Measurements from ENCODE around the gene GIGYF1.
"Not testable (repeated sequence)": the region's sequence is repeated elsewhere in the genome, so short reads cannot be mapped to it uniquely, and the experiment has no call there.

The GIGYF1 gene

DNA sequence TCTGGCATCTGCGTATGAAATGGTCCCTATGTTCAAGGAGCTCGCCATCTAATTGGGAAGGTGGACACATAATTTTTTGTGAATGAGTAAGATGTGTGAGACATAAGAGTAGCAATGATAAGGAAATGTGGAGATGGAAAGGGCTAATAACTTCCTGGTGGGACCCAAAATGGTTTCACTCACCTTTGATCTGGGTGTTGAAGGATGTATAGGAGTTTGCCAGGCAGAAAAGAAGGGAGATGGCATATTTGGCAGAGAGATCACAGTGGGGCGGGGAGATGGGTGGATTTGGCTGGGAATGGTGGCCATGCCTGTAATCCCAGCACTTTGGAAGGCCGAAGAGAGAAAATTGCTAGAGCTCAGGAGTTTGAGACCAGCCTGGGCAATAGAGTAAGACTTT is 16.4 kb upstream of the GIGYF1 start:
- DNase-seq (ENCODE audit: low read depth) = no peak

DNA sequence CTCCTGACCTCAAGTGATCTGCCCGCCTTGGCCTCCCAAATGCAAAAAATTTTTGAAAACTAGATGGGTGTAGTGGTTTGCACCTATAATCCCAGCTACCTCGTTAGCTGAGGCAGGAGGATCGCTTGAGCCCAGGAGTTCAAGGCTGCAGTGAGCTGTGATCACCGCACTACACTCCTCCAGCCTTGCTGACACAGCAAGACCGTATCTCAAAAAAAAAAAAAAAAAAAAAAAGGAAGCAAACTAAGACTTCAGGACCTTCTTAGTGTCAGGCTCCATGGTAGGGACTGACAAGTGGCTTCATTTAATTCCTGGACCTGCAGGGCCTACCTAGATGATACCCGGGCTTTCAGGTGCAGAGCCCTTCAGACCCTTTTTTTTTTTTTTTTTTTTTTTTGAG is 14.3 kb upstream of the GIGYF1 start:
- no peak for DNase-seq (ENCODE audit: low read depth)

DNA sequence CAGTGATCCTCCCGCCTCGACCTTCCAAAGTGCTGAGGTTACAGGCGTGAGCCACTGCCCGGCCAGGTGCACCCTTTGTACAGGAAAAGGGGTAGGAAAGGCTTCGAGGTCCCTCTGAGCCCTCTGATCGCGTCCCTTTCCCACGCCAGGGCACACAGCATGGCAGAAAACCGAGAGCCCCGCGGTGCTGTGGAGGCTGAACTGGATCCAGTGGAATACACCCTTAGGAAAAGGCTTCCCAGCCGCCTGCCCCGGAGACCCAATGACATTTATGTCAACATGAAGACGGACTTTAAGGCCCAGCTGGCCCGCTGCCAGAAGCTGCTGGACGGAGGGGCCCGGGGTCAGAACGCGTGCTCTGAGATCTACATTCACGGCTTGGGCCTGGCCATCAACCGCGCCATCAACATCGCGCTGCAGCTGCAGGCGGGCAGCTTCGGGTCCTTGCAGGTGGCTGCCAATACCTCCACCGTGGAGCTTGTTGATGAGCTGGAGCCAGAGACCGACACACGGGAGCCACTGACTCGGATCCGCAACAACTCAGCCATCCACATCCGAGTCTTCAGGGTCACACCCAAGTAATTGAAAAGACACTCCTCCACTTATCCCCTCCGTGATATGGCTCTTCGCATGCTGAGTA is 12.7 kb upstream of the GIGYF1 start:
- DNase-seq (ENCODE audit: low read depth) = no peak

DNA sequence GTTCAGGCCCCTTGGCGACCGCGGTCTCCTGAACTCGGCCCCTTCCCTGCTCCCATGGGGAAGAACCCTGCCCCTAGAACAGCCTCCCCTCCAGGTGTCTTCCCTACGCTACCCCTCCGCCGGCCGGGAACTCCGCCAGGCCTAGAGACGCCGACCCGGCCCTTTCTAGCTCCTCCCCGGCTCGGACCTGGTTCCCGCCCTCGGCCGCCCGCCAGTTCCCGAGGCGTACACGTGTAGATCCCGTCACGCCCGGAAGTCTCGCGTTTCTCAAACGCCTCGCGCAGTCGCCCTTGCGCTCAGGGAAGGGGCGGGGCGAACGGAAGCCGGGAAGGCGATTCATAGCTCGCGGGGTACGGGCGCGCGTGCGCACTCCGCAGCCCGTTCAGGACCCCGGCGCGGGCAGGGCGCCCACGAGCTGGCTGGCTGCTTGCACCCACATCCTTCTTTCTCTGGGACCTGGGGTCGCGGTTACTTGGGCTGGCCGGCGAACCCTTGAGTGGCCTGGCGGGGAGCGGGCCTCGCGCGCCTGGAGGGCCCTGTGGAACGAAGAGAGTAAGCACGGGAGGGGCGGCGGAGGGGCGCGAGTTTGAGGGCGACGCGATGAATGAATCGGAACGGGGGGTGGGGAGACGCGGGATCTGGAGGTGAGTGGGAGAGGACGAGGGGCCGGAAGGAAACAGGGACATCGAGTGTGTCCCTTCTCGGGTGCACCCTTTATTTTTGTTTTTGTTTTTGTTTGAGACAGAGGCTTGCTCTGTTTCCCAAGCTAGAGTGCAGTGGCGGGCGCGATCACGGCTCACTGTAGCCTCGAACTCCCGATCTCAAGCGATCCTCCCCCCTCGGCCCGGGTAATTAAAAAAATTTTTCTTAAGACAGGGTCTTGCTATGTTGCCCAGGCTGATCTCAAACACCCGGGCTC is 12.0 kb upstream of the GIGYF1 start, which contains the start of gene POP7:
Gene POP7, plus strand, starts transcription at position 369 of the 919 bp plus-strand sequence. CDS start 710 bp downstream, outside the sequence.
- peak; percentile 98 for DNase-seq (ENCODE audit: low read depth)

DNA sequence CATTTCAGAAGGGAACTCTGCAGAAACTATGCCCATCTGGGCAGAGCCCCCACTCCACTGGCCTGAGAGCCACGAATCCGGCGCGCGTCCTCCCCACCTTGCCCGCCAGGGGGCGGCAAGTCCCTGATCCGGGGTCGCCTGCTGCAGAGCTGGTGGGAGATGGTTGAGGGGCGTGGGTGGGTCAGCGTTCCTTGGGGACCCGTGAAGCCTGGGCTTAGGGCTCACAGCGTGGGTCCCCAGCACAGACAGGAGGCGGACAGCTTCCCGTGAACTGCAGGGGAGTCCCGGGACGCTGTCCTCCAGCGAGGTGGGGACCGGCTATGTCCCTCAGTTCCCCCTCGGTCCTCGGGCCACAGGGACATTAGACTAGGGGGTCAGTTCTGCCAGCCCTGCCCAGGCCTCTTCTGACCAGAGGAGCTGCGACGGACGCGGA is 11.3 kb upstream of the GIGYF1 start:
- peak; percentile 54 for DNase-seq (ENCODE audit: low read depth)

DNA sequence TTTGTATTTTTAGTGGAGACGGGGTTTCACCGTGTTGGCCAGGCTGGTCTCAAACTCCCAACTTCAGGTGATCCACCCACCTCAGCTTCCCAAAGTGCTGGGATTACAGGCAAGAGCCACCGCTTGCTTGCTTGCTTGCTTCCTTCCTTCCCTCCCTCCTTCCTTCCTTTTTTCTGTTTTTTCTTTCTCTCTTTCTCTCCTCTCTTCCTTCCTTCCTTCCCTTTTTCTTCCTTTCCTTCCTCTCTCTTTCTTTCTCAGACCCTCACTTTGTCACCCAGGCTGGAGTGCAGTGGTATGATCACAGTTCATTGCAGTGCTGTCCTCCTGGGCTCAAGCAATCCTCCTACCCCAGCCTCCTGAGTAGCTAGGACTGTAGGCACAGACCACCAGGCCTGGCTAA is 7.0 kb upstream of the GIGYF1 start:
- not testable (repeated sequence) for DNase-seq (ENCODE audit: low read depth)

DNA sequence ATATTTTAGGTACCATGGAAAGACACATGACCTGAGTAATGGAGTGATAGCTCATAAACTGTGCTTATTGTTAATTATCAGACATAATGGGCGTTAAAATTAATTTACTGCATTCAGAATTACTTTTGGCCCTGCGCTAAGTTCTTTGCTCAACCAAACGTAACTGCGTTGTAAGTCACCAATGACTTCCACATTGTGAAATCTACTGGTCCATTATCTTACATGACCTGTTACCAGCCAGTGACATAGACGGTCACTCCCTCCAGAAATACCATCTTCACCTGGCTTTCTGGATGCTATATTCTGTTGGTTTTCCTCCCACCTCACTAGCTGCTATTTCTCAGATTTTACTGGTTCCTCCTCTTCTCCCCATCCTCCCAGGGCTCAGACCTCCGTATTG is 5.0 kb upstream of the GIGYF1 start:
- DNase-seq (ENCODE audit: low read depth) = no peak

DNA sequence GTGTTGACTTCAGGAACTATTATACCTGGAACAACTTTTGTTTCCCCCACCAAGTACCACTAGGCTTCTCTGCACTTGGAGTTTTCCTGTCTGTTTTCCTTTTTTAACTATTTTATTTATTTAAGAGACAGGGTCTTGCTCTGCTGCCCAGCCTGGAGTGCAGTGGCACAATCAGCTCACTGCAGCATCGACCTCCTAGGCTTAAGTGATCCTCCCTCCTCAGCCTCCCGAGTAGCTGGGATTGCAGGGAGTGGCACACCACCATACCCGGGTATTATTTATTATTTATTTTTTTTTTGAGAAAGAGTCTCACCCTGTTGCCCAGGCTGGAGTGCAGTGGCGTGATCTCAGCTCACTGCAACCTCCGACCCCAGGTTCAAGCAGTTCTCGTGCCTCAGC is 2.1 kb upstream of the GIGYF1 start:
- DNase-seq (ENCODE audit: low read depth) = no peak

DNA sequence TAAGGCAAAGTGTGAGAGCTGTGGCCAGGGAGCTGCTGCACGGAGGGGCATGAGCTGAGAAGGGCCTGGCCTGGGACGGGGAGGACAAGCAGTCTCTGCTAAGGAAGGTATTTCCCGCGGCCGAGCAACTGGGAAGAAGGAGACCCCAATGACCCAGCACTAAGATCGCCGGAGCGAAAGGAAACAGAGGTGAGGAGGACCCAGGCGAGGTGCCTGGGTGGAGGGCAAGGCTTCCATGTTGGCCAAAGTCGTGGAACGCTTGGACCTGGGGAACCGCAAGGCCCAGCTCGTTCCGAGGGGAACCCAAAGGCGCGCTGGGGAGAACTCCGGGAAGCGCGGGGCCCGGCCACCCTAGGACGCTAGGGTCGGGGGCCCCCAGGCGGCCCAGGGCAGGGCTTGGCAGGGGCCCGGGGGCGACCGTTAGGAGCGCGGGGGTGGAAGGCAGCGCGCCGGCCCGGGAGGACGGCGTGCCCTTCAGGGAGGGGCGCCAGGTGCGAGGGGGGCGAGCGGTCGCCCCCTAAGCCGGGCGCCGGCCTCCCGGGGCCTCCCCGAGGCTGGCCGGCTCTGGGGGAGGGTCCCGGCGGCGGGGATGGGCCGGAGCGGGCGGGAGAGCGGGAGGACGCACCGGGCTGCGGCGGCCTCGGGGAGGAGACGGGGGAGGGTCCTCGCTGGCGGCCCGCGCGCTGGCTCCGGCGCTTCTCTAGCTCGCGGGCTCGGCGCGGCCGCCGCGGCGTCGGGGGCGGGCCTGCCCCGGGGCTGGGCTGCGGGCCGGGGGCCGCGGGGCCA is 545 bp downstream of the GIGYF1 start:
- DNase-seq (ENCODE audit: low read depth) = no peak

DNA sequence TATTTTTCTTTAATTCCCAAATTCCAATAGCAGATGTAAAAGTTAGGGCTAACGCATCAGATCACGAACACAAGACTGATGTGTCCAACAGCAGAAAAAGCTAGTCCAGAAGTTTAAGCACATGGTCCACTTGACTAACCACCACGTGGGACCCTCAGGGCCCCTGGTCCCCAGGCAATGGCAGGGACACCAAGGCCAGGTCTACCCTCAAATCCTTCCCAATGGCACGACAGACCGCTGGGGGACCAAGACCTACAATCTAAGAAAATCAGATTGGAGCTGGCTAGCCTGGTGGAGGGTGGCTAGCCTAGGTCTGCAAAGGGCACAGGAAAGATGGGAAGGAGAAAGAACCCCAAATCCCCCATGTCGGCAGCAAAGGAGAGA is 1.5 kb downstream of the GIGYF1 start:
- no peak for DNase-seq (ENCODE audit: low read depth)

DNA sequence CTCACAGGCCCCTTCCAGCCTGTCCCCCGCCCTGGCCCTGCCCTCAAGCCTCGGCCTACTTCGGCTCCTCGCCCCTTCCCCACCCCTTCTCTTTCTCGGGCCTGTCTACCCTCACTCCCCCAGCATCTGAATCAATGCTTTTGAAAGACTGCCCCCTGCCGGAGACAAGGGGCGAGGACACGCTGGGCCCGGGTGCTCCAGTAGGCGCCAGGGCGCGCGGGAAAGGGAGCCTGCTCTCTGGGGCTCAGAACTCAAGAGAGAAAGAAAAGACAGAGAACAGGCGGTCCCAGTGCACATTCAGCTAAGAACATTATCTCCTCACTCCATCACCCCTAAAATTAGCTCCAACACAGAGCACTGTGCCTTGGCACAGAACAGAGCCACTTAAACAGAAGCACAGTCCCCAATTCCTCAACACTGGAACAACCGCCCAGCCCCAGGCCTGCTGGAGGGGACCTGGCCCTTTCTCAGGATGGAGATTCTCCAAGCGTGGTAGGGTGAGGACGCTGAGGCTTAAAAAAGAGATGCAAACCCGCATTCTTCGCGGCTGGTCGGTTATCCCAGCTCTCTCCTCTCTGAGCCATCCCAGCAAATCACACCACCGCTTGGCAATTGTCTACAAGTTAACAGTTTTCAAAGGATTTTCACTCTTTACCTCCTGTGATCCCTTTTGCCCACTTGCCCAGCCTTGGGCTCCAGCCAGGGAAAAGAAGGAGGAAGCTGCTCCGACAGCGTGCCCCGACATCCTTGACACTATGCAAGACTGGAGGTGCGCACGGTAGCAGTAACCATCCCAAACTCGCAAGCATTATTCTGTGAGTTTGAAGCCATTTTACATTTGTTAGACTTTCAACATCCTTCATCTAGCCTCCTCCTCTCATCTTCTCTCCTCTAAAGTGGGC is 2.1 kb downstream of the GIGYF1 start:
- peak; percentile 59 for DNase-seq (ENCODE audit: low read depth)

DNA sequence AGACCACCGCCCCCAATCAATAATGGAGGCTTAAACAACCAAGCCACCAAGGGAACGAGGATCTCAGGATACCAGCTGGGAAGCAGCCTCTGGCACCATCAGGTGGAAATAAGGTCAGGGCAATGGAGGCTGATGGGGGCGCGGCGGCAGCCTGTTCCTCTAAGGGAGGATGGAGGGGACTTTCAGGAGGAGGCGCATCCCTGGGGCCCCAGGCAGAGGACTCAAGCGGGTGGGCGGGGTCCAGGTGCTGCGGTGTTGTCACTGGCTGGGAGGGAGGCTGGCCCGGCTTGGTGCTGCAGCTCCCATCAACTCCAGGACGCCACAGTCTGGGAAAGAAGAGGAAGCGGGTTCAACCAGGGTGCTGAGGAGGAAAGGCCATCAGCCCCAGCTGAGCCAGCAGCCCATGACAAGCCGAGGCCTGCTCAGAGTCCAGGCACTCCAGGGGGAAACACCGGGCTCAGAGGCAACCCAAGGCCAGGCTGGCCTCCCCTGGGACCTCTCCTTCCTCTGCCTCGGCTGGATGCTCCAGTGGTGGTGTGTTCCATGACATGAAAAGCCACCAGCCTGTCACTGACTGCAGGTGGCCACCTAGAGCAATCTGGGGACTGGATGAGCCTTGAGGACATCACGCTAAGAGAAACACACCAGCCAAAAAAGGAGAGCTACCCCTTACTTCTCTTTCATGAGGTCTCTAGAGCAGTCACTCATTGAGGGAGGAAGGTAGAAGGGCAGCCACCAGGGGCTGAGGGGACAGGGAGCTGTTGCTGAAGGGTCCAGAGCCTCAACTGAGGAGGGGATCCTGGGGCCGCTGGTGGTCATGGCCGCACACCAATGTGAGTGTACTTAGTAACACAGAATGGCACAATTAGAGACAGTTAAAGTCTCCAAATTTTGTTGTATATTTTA is 4.6 kb downstream of the GIGYF1 start:
- no peak for DNase-seq (ENCODE audit: low read depth)

DNA sequence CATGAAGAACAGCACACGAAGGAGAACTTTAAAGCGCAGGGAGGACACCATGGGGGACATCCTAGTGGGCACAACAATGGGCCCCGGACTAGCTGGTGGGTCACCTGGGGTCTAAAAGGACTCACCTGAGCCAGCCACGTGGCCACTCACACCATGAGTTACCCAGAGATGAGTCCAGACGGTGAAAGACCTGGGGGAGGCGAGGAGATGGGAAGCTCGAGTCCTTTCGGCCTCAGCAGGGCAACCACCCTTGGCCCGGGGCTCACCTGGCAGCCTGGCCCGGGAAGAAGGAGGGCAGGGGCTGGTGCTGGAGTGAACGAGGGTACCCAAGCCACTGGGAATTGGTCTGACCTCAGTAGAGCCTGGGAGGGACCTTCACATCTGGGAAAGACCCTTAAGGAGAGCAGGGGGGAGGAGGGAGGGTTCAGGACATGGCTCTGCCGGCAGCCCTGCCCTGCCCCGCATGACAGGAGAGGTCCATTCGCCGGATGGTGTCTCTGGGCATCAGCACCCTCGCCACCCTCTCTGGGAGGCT is 5.7 kb downstream of the GIGYF1 start:
- no peak for DNase-seq (ENCODE audit: low read depth)

DNA sequence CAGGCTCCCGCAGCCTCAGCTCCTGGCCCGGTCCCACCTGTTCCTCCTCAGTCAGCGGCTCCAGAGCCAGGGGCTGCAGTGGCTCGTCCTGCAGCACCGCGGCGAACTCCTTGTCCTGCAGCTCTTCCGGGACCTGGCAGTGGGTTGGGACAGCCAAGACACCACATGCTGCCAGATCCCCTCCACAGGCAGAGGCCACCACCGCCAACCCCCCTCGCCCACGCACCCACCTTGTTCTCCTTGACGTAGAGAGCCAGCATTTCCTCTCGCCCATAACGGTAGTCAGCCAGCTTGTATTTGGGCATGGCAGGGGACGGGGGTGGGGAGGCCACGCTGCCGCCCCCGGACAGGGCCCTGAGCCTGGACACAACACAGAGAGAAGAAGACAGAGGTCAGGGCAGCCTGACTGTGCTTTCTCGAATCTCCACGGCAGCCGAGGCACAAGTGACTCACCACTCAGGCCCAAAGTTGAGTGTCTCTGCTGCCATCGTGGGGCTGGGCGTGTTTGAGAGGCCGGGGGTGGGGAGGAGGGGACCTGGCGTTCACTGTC is 6.2 kb downstream of the GIGYF1 start:
- DNase-seq (ENCODE audit: low read depth) = no peak

DNA sequence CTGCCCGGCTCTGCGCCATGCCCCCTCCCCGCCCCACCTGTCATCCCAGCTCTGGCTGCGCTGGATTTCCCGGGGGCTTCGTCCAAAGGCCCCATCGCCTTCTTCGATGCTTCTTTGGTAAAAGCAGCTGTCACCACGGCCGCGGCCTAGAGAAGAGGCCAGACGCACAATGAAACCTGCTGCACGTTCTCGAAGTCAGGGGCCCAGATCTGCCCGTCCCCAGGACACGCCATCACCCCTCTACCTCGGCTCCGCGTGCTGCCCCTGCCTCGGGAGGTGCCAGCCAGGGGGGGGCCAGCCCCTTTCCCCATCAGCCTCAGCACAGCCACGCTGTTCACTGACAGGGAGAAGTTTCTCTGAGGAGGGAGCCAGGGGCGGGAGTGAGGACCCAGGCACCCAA is 6.8 kb downstream of the GIGYF1 start:
- no peak for DNase-seq (ENCODE audit: low read depth)

DNA sequence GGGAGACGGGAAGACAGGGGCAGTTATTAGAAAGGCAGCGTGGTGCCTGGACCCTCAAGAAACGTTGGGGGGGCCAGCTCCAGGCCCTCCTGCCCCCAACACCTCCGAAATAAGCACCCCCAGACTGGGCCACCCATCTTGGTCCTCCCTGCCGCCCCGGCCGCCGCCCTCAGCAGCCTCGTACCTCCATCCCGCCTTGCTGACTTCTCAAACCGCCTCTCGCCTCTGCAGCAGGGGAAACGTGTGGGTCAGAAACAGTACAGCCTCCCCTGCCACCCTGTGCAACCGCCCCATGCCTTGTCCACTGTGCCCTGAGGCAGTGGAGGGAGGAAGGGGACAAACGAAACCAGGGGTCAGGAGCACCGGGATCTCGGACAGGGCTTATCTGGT is 7.2 kb downstream of the GIGYF1 start:
- DNase-seq (ENCODE audit: low read depth) = no peak

DNA sequence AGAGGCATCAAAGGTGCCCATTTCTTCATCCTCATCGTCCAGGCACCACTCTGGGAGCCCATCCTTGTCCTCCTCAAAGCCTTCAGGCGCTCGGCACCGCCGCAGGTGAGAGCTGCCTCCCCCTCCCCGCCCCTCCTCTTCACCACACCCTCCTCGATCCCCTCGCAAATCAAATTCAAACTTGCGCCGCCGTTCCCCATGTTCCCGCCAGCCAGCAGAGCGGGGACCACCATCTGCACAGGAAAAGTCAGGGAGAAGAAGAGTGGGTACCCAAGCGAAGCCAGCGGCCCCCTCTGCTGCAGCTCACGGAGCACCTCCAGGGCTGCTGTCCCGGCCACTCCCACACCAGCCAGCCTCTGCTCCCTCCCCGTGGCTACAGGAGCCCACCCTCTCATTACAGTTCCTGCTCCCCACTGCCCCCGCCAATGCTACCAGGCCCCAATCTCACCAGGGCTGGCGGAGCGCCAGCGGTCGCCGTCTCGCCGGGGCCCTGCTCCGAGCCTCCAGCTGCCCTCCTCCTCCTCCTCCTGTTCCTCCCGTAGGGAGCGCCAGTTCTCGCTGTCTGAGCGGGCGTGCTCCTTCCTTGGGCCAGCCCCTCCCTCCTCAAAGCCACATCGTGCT is 7.7 kb downstream of the GIGYF1 start:
- DNase-seq (ENCODE audit: low read depth) = no peak

DNA sequence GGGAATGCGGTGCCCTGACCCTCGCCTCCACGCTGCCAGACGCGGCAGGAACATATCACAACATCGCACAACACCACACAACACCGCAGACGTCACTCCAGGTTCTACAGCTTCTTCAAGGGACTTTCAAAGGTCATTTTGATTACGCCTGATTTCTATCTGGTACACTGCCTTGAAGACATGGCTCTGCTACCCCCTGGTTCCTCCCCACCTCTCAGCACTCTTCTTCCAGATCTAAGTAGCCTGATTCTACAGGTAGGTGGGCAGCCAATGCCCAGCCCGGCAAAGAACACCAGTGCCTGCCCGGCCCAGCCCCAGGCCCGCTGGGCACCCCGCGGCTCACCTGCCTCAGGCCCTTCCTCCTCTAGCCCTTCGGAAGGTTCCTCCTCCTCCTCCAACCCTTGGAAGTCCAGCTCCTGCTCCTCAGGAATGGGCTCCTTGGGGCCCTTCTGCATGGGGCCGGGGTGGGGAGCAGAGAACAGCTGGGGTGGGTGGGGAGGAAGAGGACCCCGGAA is 8.4 kb downstream of the GIGYF1 start:
- no peak for DNase-seq (ENCODE audit: low read depth)

DNA sequence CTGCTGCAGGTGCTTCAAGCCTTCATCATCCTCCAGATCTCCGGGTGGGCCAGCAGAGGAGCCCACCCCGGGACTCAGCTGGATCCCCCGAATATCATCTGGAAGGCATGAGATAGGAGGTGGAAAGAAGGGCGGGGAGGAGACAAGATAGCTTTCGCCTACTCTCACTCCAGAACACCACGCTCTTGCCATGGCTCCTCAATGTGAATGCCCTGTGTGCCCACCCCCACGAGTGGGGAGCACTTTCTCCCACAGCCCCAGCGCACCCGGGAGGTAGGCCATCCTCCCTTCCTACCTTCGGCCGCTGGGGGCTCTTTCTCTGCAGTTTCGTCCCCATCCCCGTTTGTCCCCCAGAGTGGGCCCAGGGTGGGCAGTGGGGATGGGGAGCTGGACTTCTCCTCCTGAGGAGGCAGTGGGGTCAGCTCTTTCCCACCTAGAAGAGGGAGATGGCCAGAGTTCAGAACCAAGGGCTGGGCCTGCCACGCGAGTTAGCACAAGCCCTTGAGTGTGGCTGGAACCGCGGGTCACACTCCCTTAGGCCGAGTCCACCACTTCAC is 8.9 kb downstream of the GIGYF1 start:
- no peak for DNase-seq (ENCODE audit: low read depth)

Measured in stimulated activated CD8-positive, alpha-beta memory T cell treated with anti-CD3 and anti-CD28 coated beads, Interleukin-12 subunit alpha, Interleukin-12 subunit beta, amount 100 ng/mL, for 4 hours (primary cell).